RWPE2 (cell line): ENCODE measurements around the gene SMS.
A peak's percentile ranks its signal among the peaks of the same experiment; 100 is the strongest.

Experiments
- ATAC-seq: fragments of 200-7000 bp; cut with Tn5 transposase; 3 replicates; pipeline ENCODE4 v1.9.1; 2021; ENCODE audit warnings: low read depth
- DNase-seq: peaks from one replicate; pipeline ENCODE4 v3.0.0-alpha.2; 2020; ENCODE audit warnings: low spot score
- H3K27ac ChIP-seq: fragments of 450-650 bp; 2 replicates; pipeline ENCODE4 v1.5.1; 2017; ENCODE audit warnings: mild to moderate bottlenecking; ENCODE audit not compliant: poor library complexity, severe bottlenecking
- H3K27me3 ChIP-seq: fragments of 250-450 bp; sonication (Bioruptor Pico); 2 replicates; pipeline ENCODE4 v1.5.1; 2021; ENCODE audit warnings: mild to moderate bottlenecking, moderate library complexity; ENCODE audit not compliant: insufficient read depth, poor library complexity, severe bottlenecking
- H3K36me3 ChIP-seq: fragments of 250-450 bp; sonication (Bioruptor Pico); 2 replicates; pipeline ENCODE4 v1.5.1; 2020; ENCODE audit warnings: low read depth, mild to moderate bottlenecking, moderate library complexity
- H3K4me1 ChIP-seq: fragments of 250-450 bp; sonication (Bioruptor Pico); 2 replicates; pipeline ENCODE4 v1.5.1; 2021; ENCODE audit warnings: mild to moderate bottlenecking, moderate library complexity; ENCODE audit not compliant: insufficient read depth, poor library complexity, severe bottlenecking
- H3K4me3 ChIP-seq: fragments of 250-450 bp; sonication (Bioruptor Pico); 2 replicates; pipeline ENCODE4 v1.5.1; 2021; ENCODE audit warnings: mild to moderate bottlenecking, moderate library complexity; ENCODE audit not compliant: severe bottlenecking
- H3K9me3 ChIP-seq: fragments of 250-450 bp; sonication (Bioruptor Pico); 2 replicates; pipeline ENCODE4 v1.5.1; 2021; ENCODE audit warnings: mild to moderate bottlenecking, moderate library complexity; ENCODE audit not compliant: severe bottlenecking
- CTCF ChIP-seq: fragments of 450-650 bp; IDR thresholded peaks from one replicate; pipeline ENCODE4 v1.5.1; 2017; ENCODE audit warnings: mild to moderate bottlenecking, moderate library complexity; ENCODE audit not compliant: poor library complexity, severe bottlenecking

The SMS gene

DNA sequence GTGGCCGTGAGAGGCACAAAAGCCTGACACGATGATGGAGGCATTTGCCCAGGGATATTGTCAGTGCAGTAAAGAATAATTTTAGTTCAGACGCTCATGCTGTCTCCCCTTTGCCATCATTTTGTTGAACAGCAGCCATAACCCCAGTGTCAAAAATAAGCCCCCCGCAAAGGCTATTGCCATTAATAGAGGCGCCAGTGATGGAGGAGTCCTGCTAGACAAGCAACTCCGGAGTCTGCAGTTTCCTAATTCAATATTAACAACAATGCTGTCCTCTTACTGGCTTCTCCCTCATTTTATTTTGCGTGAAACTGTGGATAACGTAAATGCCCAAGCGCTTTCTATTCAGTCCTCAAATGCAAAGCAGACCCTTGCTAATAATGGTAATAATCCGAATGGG lies 603 bp upstream of the SMS start:
- DNase-seq, result no peak
- H3K4me3 ChIP-seq, result peak overlapping the region; percentile 86

DNA sequence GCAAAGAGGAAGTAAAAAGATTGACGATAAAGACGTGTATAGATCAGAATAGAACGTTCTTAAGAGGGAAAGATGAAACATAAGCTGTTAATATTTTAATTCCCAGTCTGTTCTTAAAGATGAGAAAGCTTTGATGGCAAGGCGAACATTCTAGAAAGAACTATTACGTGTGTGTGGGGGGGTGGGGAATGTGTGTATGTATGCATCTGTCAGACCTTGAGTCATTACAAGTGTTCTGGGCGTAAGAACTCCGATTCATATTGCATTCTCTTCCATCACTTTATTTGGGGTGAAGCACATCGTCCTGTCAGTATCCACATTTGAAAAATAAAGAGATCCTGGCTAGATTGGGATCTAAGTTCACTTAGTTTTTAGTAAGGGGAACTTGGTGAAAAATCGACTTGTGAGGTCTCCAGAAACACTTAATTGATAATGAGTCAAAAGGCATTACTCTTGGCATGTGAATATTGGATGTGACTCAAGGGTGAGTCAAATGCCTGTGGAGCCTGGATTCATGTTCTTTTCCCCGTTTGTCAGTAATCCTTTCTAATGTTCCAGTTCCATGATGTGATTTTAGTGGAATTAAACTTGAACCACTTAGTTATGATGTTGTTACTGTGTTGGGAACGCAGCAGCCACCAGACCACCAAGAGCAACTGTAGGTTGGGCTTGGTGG lies 3.1 kb downstream of the SMS start:
- ATAC-seq, result peak; percentile 42
- Histone ChIP-seq H3K4me1 (peaks cover 45% of the 10 kb centered on the region), H3K4me3 (no peak overlapping the region), H3K36me3 (peaks cover 8% of the 10 kb centered on the region), H3K27ac (peak overlapping the region; percentile 91), H3K27me3 (no peaks in the 10 kb centered on the region), H3K9me3 (no peaks in the 10 kb centered on the region)
- no peak for TF ChIP-seq CTCF
- DNase-seq, result no peak

More for the DNA sequence above, 603 bp upstream of the SMS start:
- H3K27ac ChIP-seq, result peak overlapping the region; percentile 91
- no peaks in the 10 kb centered on the region for H3K9me3 ChIP-seq
- TF ChIP-seq CTCF, result no peak
- ATAC-seq, result no peak
- H3K4me1 ChIP-seq, result peaks cover 23% of the 10 kb centered on the region
- H3K27me3 ChIP-seq, result no peaks in the 10 kb centered on the region
- peaks cover 8% of the 10 kb centered on the region for H3K36me3 ChIP-seq

- Histone ChIP-seq H3K4me3 (no peak overlapping the region), H3K36me3 (peaks cover 8% of the 10 kb centered on the region), H3K27me3 (no peaks in the 10 kb centered on the region), H3K4me1 (peaks cover 45% of the 10 kb centered on the region), H3K9me3 (no peaks in the 10 kb centered on the region), H3K27ac (peak overlapping the region; percentile 91)
- ATAC-seq (peak; percentile 19; the same call in 2 of the 3 replicates), DNase-seq (no peak)
- TF ChIP-seq CTCF, result no peak
Observed at GRCh38 chrX:21944136-21944615, 3.7 kb downstream of the SMS start.

GRCh38 chrX:21946925-21947641 lies 6.6 kb downstream of the SMS start:
- TF ChIP-seq CTCF, result no peak
- peak; percentile 61; the same call in 2 of the 3 replicates for ATAC-seq
- Histone ChIP-seq H3K27ac (peak overlapping the region; percentile 91), H3K4me3 (no peak overlapping the region), H3K36me3 (peaks cover 7% of the 10 kb centered on the region), H3K9me3 (no peaks in the 10 kb centered on the region), H3K27me3 (no peaks in the 10 kb centered on the region), H3K4me1 (peaks cover 41% of the 10 kb centered on the region)
- DNase-seq, result no peak
